Measurements from ENCODE around the gene OR4F15. TPM values are rescaled to one million over a fixed set of nuclear protein-coding genes. Genes with fewer than 3 reads are reported as not detected.

Gene OR4F15, protein sequence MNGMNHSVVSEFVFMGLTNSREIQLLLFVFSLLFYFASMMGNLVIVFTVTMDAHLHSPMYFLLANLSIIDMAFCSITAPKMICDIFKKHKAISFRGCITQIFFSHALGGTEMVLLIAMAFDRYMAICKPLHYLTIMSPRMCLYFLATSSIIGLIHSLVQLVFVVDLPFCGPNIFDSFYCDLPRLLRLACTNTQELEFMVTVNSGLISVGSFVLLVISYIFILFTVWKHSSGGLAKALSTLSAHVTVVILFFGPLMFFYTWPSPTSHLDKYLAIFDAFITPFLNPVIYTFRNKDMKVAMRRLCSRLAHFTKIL
- not detected in 2 replicates for total RNA-seq

GRCh38 chr15:101811902-101812301 is at the start of gene OR4F15:
Gene OR4F15, plus strand, starts transcription at chr15:101812202. Its CDS starts 5,985 bp downstream, at chr15:101818187.

GRCh38 chr15:101803209-101803608 is 8.8 kb upstream of the OR4F15 start, which contains the start of gene OR4F6:
Gene OR4F6, plus strand, starts transcription at chr15:101803509. Its CDS starts 2,211 bp downstream, at chr15:101805720.

Other genes with a start within 250 kb of the OR4F15 start
- 53.9 and 104 TPM in 2 replicates for gene TM2D3, start 159.8 kb upstream of the OR4F15 start, total RNA-seq
- gene TARS3, start 87.7 kb upstream of the OR4F15 start, total RNA-seq: 9.9 and 15.0 TPM in 2 replicates
- not detected in 2 replicates for gene OR4F6, start 8.7 kb upstream of the OR4F15 start, total RNA-seq